Osteocyte (in vitro differentiated cells): ENCODE data around the gene LSM10. TPM values are rescaled to one million over a fixed set of nuclear protein-coding genes. Genes with fewer than 3 reads are reported as not detected.

Source experiments
- DNase-seq: peaks from one replicate; pipeline ENCODE4 v3.0.0; 2021; ENCODE audit warnings: mixed read lengths; ENCODE audit not compliant: unreplicated experiment; ENCODE audit errors: extremely low spot score
- H3K27ac Mint-ChIP-seq: one replicate; pipeline ENCODE4 v1.8.0; 2021; ENCODE audit warnings: mild to moderate bottlenecking, mixed read lengths; ENCODE audit not compliant: unreplicated experiment
- H3K27me3 Mint-ChIP-seq: one replicate; pipeline ENCODE4 v1.8.0; 2021; ENCODE audit warnings: mixed read lengths; ENCODE audit not compliant: unreplicated experiment
- H3K36me3 Mint-ChIP-seq: one replicate; pipeline ENCODE4 v1.8.0; 2021; ENCODE audit warnings: mixed read lengths; ENCODE audit not compliant: unreplicated experiment
- H3K4me1 Mint-ChIP-seq: one replicate; pipeline ENCODE4 v1.8.0; 2021; ENCODE audit warnings: mixed read lengths; ENCODE audit not compliant: unreplicated experiment
- H3K4me3 Mint-ChIP-seq: one replicate; pipeline ENCODE4 v1.8.0; 2021; ENCODE audit warnings: mild to moderate bottlenecking, moderate library complexity, mixed read lengths; ENCODE audit not compliant: unreplicated experiment
- H3K9me3 Mint-ChIP-seq: one replicate; pipeline ENCODE4 v1.8.0; 2021; ENCODE audit warnings: mixed read lengths; ENCODE audit not compliant: unreplicated experiment
- CTCF ChIP-seq: fragments of 200-600 bp; sonication (generic); IDR thresholded peaks from 2 replicates; pipeline ENCODE4 v1.5.0; 2021; ENCODE audit warnings: antibody characterized with exemption, mild to moderate bottlenecking, moderate library complexity
- total RNA-seq: library from RNA; stranded (reverse); gene quantifications from 2 replicates; pipeline ENCODE4 v1.2.1, GENCODE V29; 2021

Gene LSM10
- total RNA-seq, 1 donor from 2014 or later = 48.2 TPM

- TF ChIP-seq CTCF = no peak
- H3K27ac Mint-ChIP-seq = peak overlapping the region; percentile 34
- H3K4me3 Mint-ChIP-seq = no peak overlapping the region
Measured at GRCh38 chr1:36377791-36378492, 19.8 kb downstream of the LSM10 start.

DNA sequence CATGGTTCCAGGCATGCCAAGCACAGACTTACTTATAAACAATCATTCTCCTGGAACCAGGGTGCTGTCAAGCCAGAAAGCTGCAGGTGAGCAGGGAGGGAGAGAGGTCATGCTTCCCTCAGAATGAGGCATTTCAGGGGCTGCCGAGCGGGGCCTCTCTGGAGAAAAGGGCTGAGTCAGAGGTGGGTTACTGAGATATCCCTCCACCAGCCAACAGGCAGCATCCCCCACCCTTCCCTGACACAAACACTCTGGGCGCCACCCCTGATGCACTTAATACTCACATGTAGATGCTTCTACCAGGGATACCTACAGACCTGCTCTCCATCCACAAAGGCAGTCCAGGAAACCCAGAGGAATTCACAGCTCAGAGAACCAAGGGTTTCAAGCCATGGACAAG lies 25.1 kb downstream of the LSM10 start:
- Mint-ChIP-seq H3K4me3 (no peak overlapping the region), H3K9me3 (no peaks in the 10 kb centered on the region), H3K27me3 (no peaks in the 10 kb centered on the region), H3K27ac (peak overlapping the region; percentile 96), H3K4me1 (peaks cover 62% of the 10 kb centered on the region), H3K36me3 (no peaks in the 10 kb centered on the region)
- TF ChIP-seq CTCF = no peak
- DNase-seq = no peak

More at GRCh38 chr1:36377791-36378492, 19.8 kb downstream of the LSM10 start:
- H3K36me3 Mint-ChIP-seq = peaks cover 2% of the 10 kb centered on the region
- no peak for DNase-seq
- H3K4me1 Mint-ChIP-seq = peaks cover 48% of the 10 kb centered on the region
- no peaks in the 10 kb centered on the region for H3K27me3 Mint-ChIP-seq
- no peaks in the 10 kb centered on the region for H3K9me3 Mint-ChIP-seq

GRCh38 chr1:36369061-36369861 lies 28.4 kb downstream of the LSM10 start:
- Mint-ChIP-seq H3K4me1 (peaks cover 54% of the 10 kb centered on the region), H3K27me3 (no peaks in the 10 kb centered on the region), H3K27ac (peak overlapping the region; percentile 64), H3K4me3 (no peak overlapping the region), H3K9me3 (no peaks in the 10 kb centered on the region), H3K36me3 (peaks cover 6% of the 10 kb centered on the region)
- TF ChIP-seq CTCF = peak; percentile 92
- peak; percentile 92 for DNase-seq

GRCh38 chr1:36367798-36368197 lies 29.9 kb downstream of the LSM10 start:
- no peaks in the 10 kb centered on the region for H3K27me3 Mint-ChIP-seq
- no peak for DNase-seq
- H3K4me1 Mint-ChIP-seq = peaks cover 39% of the 10 kb centered on the region
- TF ChIP-seq CTCF = no peak
- no peak overlapping the region for H3K27ac Mint-ChIP-seq
- peaks cover 12% of the 10 kb centered on the region for H3K36me3 Mint-ChIP-seq
- H3K4me3 Mint-ChIP-seq = no peak overlapping the region
- H3K9me3 Mint-ChIP-seq = no peaks in the 10 kb centered on the region

DNA sequence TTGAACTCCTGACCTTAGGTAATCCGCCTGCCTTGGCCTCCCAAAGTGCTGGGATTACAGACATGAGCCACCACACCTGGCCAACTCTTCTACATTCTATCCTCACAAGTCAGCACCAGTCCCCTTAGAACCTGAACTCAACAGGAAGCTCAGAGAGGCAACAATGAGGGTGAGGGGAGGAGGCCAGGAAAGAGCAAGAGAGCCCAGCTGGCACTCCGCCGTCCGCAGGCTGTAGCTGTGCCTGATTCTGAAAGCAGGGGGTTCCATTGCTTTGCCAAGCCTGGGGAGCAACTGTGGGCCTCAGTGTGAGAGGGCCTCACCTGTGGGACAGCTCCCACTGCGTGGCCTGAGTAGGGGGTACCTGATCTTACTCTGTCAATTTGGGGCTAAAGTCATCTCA lies 30.6 kb downstream of the LSM10 start:
- Mint-ChIP-seq H3K27me3 (no peaks in the 10 kb centered on the region), H3K9me3 (no peaks in the 10 kb centered on the region), H3K27ac (peak overlapping the region; percentile 38), H3K4me1 (peaks cover 32% of the 10 kb centered on the region), H3K4me3 (no peak overlapping the region), H3K36me3 (peaks cover 15% of the 10 kb centered on the region)
- no peak for TF ChIP-seq CTCF
- DNase-seq = no peak
